Transverse colon (tissue), 4 donors: ENCODE results near the gene DAAM1. TPM values are rescaled to one million over a fixed set of nuclear protein-coding genes. Genes with fewer than 3 reads are reported as not detected.
A peak's percentile ranks its signal among the peaks of the same experiment; 100 is the strongest.

Source experiments
- DNase-seq: peaks from one replicate; pipeline ENCODE4 v3.0.0-alpha.2; 2019
- H3K27ac ChIP-seq, 4 donors: fragments of 200-600 bp; sonication (generic); 2 replicates each; pipeline ENCODE4 v1.5.1; 2016 to 2018; ENCODE audit warnings: inconsistent platforms in 4 of 4
- H3K27me3 ChIP-seq: fragments of 200-600 bp; sonication (generic); 2 replicates; pipeline ENCODE4 v1.5.1; 2017; ENCODE audit warnings: inconsistent platforms
- H3K36me3 ChIP-seq, 4 donors: fragments of 200-600 bp; sonication (generic); 2 replicates each; pipeline ENCODE4 v1.5.1; 2017 to 2019; ENCODE audit warnings: inconsistent platforms in 4 of 4
- H3K4me1 ChIP-seq, 4 donors: fragments of 200-600 bp; sonication (generic); 2 replicates each; pipeline ENCODE4 v1.5.1; 2017 to 2020; ENCODE audit warnings: inconsistent platforms in 4 of 4
- H3K4me3 ChIP-seq, 4 donors: fragments of 200-600 bp; sonication (generic); 1 replicate in 1 of 4; 2 replicates in 3 of 4; pipeline versions ENCODE4 v1.5.1 to v1.6.1; 2017 to 2019; ENCODE audit warnings: inconsistent platforms in 4 of 4
- H3K9me3 ChIP-seq, 2 donors: fragments of 200-600 bp; sonication (generic); 2 replicates each; pipeline ENCODE4 v1.5.1; 2017 to 2019; ENCODE audit warnings: inconsistent platforms in 2 of 2
- CTCF ChIP-seq, 5 experiments: fragments of 200-600 bp in 3 of 5; fragments of 450-650 bp in 2 of 5; sonication (generic) in 3 of 5; IDR thresholded peaks; 1 replicate in 2 of 5; 2 replicates in 3 of 5; pipeline ENCODE4 v1.5.1; 2016 to 2017; ENCODE audit warnings: antibody characterized with exemption in 5 of 5, inconsistent platforms in 3 of 5, mild to moderate bottlenecking in 2 of 5, moderate library complexity in 1 of 5
- EP300 ChIP-seq: sonication (generic); formaldehyde crosslinking; IDR thresholded peaks from one replicate; pipeline ENCODE4 v1.6.1; 2017; ENCODE audit warnings: antibody characterized with exemption, low read depth
- POLR2A ChIP-seq: fragments of 450-650 bp; IDR thresholded peaks from one replicate; pipeline ENCODE4 v1.6.1; 2016; ENCODE audit warnings: antibody characterized with exemption, mild to moderate bottlenecking, moderate library complexity
- POLR2AphosphoS5 ChIP-seq, 3 donors: sonication (generic); formaldehyde crosslinking; IDR thresholded peaks; one replicate each; pipeline ENCODE4 v1.6.1; 2016; ENCODE audit warnings: antibody characterized with exemption in 3 of 3
- WGBS, 2 donors: methylation state at CpG; one replicate each; pipeline ENCODE4 v1.1.5; 2018; ENCODE audit warnings: low coverage in 1 of 2; 5-methylcytosine and 5-hydroxymethylcytosine counted together
- in situ Hi-C, 4 donors: fragments of 200-750 bp; cut with MboI; loops; one replicate each; pipeline versions ENCODE4 v1.15.0 to v1.15.1; 2017; ENCODE audit warnings: low sequenced_read_pairs in 3 of 4, low pct_ligation_motif_present in 1 of 4, low pct_unique_long_range_greater_than_20kb in 1 of 4
- intact Hi-C: fragments of 100-400 bp; cut with DNase I; formaldehyde crosslinking; loops from one replicate; pipeline ENCODE4 v1.15.1; 2023; ENCODE audit warnings: low total_unique reads
- total RNA-seq, 4 donors: library from RNA; depleted of rRNA; stranded (reverse); fragments of >200 nt; gene quantifications; one replicate each; pipeline ENCODE4 v1.1.0, GENCODE V29; 2016

DAAM1 gene
- total RNA-seq, 4 donors from 2014 or later: 23.9 to 44.5 (median 42.8) TPM

- no peak overlapping the region for H3K4me3 ChIP-seq
- H3K27ac ChIP-seq: no peak overlapping the region
- no peak for DNase-seq
- H3K4me1 ChIP-seq: peaks cover 12 to 37% (median 34%) of the 10 kb centered on the region in 4 donors
- WGBS, 2 donors: 43 to 62% methylated on average over 1 to 2 of the region's 2 CpGs
- H3K27me3 ChIP-seq: no peaks in the 10 kb centered on the region
- TF ChIP-seq EP300 (no peak), POLR2A (no peak), POLR2AphosphoS5 (IDR thresholded peaks at IDR 0.05) (no peak), CTCF (IDR thresholded peaks at IDR 0.05) (no peak)
- intact Hi-C loops: no loop called here
- H3K36me3 ChIP-seq: peaks cover 0 to 44% (median 5%) of the 10 kb centered on the region in 4 donors
- no peaks in the 10 kb centered on the region for H3K9me3 ChIP-seq
- in situ Hi-C loops: no loop called here
Measured at GRCh38 chr14:59356312-59356711, 167.8 kb downstream of the DAAM1 start.

- Histone ChIP-seq H3K9me3 (no peaks in the 10 kb centered on the region), H3K4me3 (no peak overlapping the region), H3K36me3 (peaks cover 0 to 40% (median 5%) of the 10 kb centered on the region in 4 donors), H3K4me1 (peaks cover 15 to 41% (median 38%) of the 10 kb centered on the region in 4 donors), H3K27me3 (no peaks in the 10 kb centered on the region), H3K27ac (peak overlapping the region in 2 of 4 donors; percentile 1 to 63)
- intact Hi-C loops: no loop called here
- 89 to 95% methylated on average over 3 of the region's 3 CpGs for WGBS, 2 donors
- DNase-seq: no peak
- in situ Hi-C loops: no loop called here
- no peak for TF ChIP-seq EP300
- no peak for TF ChIP-seq POLR2A
- no peak for TF ChIP-seq CTCF (IDR thresholded peaks at IDR 0.05)
- no peak for TF ChIP-seq POLR2AphosphoS5 (IDR thresholded peaks at IDR 0.05)
Measured at GRCh38 chr14:59356767-59357166, 168.3 kb downstream of the DAAM1 start.

- no peak for TF ChIP-seq CTCF (IDR thresholded peaks at IDR 0.05)
- no peak for TF ChIP-seq EP300
- TF ChIP-seq POLR2A: no peak
- no peak for TF ChIP-seq POLR2AphosphoS5 (IDR thresholded peaks at IDR 0.05)
- Histone ChIP-seq H3K4me1 (peaks cover 15 to 41% (median 39%) of the 10 kb centered on the region in 4 donors), H3K9me3 (no peaks in the 10 kb centered on the region), H3K27me3 (no peaks in the 10 kb centered on the region), H3K36me3 (peaks cover 0 to 29% (median 5%) of the 10 kb centered on the region in 4 donors), H3K27ac (peak overlapping the region; percentile 43 to 74 (median 61)), H3K4me3 (no peak overlapping the region)
- no peak for DNase-seq
- 70% methylated on average over 1 of the region's 1 CpG; no CpG with 5 or more reads in 1 of the 2 donors for WGBS, 2 donors
- in situ Hi-C loops: no loop called here
- intact Hi-C loops: no loop called here
Measured at GRCh38 chr14:59358102-59358501, 169.6 kb downstream of the DAAM1 start.

GRCh38 chr14:59358784-59359183 is 170.3 kb downstream of the DAAM1 start:
- 46 to 80% methylated on average over 1 of the region's 1 CpG for WGBS, 2 donors
- H3K4me3 ChIP-seq: no peak overlapping the region
- peak overlapping the region; percentile 43 to 74 (median 61) for H3K27ac ChIP-seq
- no peak for TF ChIP-seq CTCF (IDR thresholded peaks at IDR 0.05)
- no peak for TF ChIP-seq POLR2A
- no peak for TF ChIP-seq EP300
- no peak for TF ChIP-seq POLR2AphosphoS5 (IDR thresholded peaks at IDR 0.05)
- peaks cover 15 to 41% (median 39%) of the 10 kb centered on the region in 4 donors for H3K4me1 ChIP-seq
- H3K9me3 ChIP-seq: no peaks in the 10 kb centered on the region
- intact Hi-C loops (no loop called here), in situ Hi-C loops (no loop called here)
- DNase-seq: peak; percentile 52
- H3K36me3 ChIP-seq: peaks cover 0 to 22% (median 5%) of the 10 kb centered on the region in 4 donors
- no peaks in the 10 kb centered on the region for H3K27me3 ChIP-seq
